ENCODE data around the gene NKX3-2. TPM values are rescaled to one million over a fixed set of nuclear protein-coding genes. Genes with fewer than 3 reads are reported as not detected.

Gene NKX3-2
- total RNA-seq (1 to 10 TPM in 2 of 5 donors, under 1 TPM in 1, not detected in 2; 0.14 to 4.6 (median 2.8) TPM), polyA plus RNA-seq (under 1 TPM; 0.06 to 0.31 (median 0.18) TPM)
- long read RNA-seq, donor 1, transcript NKX3-2-201 (2 exons, 2,801 nt), result major isoform, 6 of 6 reads
- long read RNA-seq, donor 1, partial matches to known transcripts, result 0 of 6 reads
- long read RNA-seq, donor 1, other reads (novel, unspliced or antisense), result 0 of 6 reads
- long read RNA-seq, donor 2, partial matches to known transcripts, result 0 of 3 reads
- long read RNA-seq, donor 2, other reads (novel, unspliced or antisense), result 0 of 3 reads
- long read RNA-seq, donor 3, result 0 reads
- long read RNA-seq, donor 4, result 0 reads
- long read RNA-seq, donor 5, result 0 reads
- long read RNA-seq, donor 6, result 0 reads
- long read RNA-seq, donor 7, transcript NKX3-2-201 (2 exons, 2,801 nt), result major isoform, 19 of 19 reads
- long read RNA-seq, donor 7, partial matches to known transcripts, result 0 of 19 reads
- long read RNA-seq, donor 7, other reads (novel, unspliced or antisense), result 0 of 19 reads
- long read RNA-seq, donor 8, result 0 reads
- long read RNA-seq, donor 9, result 0 reads
- long read RNA-seq, donor 10, partial matches to known transcripts, result 0 of 1 reads
- long read RNA-seq, donor 10, other reads (novel, unspliced or antisense), result 0 of 1 reads

DNA sequence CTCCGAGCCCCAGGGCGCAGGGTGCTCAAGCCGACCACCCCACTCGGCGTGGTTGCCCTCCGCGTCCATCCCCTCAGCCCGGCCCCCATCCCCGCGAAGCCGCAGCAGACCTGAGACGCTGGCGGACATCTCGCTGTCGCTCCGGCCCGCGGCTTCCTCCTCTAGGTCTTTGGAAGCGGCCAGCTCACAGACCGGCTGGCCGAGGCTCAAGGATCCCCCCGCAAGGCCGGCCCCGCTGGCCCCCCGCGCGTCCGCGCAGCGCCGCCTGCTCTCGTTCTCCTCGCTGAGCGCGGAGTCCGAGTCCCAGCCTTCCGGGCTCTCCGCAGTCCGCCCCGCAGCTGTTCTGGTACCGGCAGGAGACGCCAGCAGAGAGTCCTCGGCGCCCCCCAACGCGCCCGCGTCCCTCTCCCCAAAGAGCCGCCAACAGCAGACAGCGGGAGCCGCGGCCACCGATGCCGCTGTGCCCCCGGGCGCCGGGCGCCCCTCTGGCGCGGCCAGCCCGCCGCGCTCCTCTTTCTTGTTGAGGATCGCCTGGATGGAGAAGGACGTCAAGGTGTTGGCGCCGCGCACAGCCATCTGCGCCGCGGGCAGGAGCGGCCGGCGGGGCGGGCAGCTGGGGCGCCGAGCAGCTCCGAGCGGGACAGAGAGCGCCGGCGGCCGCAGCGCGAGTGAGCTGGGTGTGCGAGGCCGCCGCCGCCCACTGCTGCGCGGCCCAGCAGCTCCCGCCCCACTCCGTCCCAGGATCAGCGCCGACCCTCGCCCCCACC lies at the start of gene NKX3-2:
NKX3-2 (minus strand) TSS at position 670 of the 767 bp plus-strand sequence; CDS start at position 576, 94 bp downstream.
- H3K9me3 ChIP-seq, result peaks cover 0 to 24% (median 3%) of the 10 kb centered on the region in 4 donors
- peak within 1 kb of the TSS; percentile 55 to 74 (median 66) for H3K4me3 ChIP-seq
- H3K27me3 ChIP-seq, result peaks cover 44 to 100% (median 99%) of the 10 kb centered on the region in 3 donors
- H3K27ac ChIP-seq, result peak within 1 kb of the TSS in 1 of 5 donors; percentile 69
- no peak for DNase-seq
- H3K36me3 ChIP-seq, result no peaks in the 10 kb centered on the region
- TF ChIP-seq POLR2A (IDR thresholded peaks at IDR 0.05) (no peak), EP300 (IDR thresholded peaks at IDR 0.05) (no peak), POLR2AphosphoS5 (IDR thresholded peaks at IDR 0.05) (no peak)
- TF ChIP-seq, protein P1, sequence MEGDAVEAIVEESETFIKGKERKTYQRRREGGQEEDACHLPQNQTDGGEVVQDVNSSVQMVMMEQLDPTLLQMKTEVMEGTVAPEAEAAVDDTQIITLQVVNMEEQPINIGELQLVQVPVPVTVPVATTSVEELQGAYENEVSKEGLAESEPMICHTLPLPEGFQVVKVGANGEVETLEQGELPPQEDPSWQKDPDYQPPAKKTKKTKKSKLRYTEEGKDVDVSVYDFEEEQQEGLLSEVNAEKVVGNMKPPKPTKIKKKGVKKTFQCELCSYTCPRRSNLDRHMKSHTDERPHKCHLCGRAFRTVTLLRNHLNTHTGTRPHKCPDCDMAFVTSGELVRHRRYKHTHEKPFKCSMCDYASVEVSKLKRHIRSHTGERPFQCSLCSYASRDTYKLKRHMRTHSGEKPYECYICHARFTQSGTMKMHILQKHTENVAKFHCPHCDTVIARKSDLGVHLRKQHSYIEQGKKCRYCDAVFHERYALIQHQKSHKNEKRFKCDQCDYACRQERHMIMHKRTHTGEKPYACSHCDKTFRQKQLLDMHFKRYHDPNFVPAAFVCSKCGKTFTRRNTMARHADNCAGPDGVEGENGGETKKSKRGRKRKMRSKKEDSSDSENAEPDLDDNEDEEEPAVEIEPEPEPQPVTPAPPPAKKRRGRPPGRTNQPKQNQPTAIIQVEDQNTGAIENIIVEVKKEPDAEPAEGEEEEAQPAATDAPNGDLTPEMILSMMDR (IDR thresholded peaks at IDR 0.05), result no peak
- intact Hi-C loops (cut with DNase I; ENCODE audit: low total_unique reads), result loop anchor here (10.0 kb wide), 1 partner anchor 809 kb away; no protein-coding TSS in a partner anchor
- H3K4me1 ChIP-seq, result peaks cover 45 to 90% (median 71%) of the 10 kb centered on the region in 4 donors
- 1 to 3% (median 2%) methylated on average over 30 to 96 of the region's 96 CpGs for WGBS, 5 donors

DNA sequence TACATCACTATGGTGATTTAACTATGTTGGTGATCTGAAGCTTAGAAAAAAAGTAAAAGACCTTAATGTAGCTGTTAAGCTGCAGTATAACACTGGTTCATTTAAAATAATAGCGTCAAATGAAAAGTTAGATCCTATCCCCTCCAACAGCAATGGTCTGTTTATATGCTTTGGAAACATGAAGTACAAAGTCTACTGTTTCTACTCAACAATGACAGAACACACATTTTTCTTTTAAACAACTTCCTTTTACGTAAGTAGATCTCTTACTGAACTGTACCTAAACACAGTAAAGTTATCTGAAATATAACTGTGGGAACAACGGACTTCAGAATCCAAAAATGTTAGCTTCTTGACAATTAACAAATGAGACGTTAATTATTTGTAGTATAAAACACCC lies 47.9 kb upstream of the NKX3-2 start:
- Histone ChIP-seq H3K27ac (peak overlapping the region in 1 of 5 donors; percentile 18), H3K9me3 (no peaks in the 10 kb centered on the region), H3K27me3 (no peaks in the 10 kb centered on the region), H3K36me3 (peaks cover 39 to 100% (median 99%) of the 10 kb centered on the region in 4 donors), H3K4me3 (no peak overlapping the region), H3K4me1 (no peaks in the 10 kb centered on the region)
- 77 to 91% (median 89%) methylated on average over 4 of the region's 4 CpGs for WGBS, 5 donors
- intact Hi-C loops (cut with DNase I; ENCODE audit: low total_unique reads), result no loop called here
- TF ChIP-seq POLR2AphosphoS5 (IDR thresholded peaks at IDR 0.05), result no peak
- no peak for TF ChIP-seq POLR2A (IDR thresholded peaks at IDR 0.05)
- no peak for TF ChIP-seq EP300 (IDR thresholded peaks at IDR 0.05)
- TF ChIP-seq, protein P1 (IDR thresholded peaks at IDR 0.05), result no peak
- DNase-seq, result peak in 1 of 2 donors; percentile 8

DNA sequence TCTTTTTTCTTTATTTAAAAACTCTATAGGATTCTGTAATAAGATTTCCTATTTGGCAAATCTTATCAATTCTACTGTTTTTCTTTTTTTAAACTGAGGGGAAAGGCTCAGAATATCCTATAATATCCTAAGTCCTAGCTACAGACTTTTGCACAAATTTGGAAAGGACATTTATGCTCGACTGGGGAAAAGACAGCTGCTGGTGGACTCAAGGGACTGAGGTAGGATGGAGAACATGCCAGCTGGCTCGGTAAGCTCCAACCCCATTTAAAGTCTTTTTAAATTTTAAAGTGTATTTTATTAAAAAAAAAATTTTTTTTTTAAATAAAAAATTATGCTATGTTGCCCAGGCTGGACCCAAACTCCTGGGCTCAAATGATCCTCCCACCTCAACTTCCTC lies 46.5 kb upstream of the NKX3-2 start:
- Histone ChIP-seq H3K36me3 (peaks cover 37 to 100% (median 99%) of the 10 kb centered on the region in 4 donors), H3K27me3 (no peaks in the 10 kb centered on the region), H3K27ac (no peak overlapping the region), H3K4me1 (no peaks in the 10 kb centered on the region), H3K9me3 (no peaks in the 10 kb centered on the region), H3K4me3 (no peak overlapping the region)
- 76 to 92% (median 89%) methylated on average over 2 of the region's 2 CpGs for WGBS, 5 donors
- intact Hi-C loops (cut with DNase I; ENCODE audit: low total_unique reads), result no loop called here
- TF ChIP-seq POLR2A (IDR thresholded peaks at IDR 0.05) (no peak), EP300 (IDR thresholded peaks at IDR 0.05) (no peak), POLR2AphosphoS5 (IDR thresholded peaks at IDR 0.05) (no peak)
- TF ChIP-seq, protein P1 (IDR thresholded peaks at IDR 0.05), result no peak
- no peak for DNase-seq

DNA sequence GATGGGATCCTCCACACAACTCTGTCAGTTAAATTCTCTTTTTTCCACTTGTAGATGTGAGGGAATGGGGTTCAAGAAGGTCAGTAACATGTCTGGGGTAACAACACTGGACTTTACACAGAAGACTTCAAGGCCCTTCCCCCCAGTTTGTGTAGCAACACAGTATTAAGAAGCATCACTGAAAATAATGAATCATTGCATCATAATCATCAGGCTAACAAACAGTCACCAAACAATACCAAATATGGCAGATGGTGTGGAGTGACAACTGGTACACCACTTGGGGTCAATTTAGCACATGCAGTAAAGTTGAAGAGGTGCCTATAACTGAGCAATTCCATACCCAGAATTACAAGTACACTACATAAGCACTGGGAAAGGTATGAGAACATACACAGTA lies 44.6 kb upstream of the NKX3-2 start:
- Histone ChIP-seq H3K36me3 (peaks cover 31 to 100% (median 99%) of the 10 kb centered on the region in 4 donors), H3K27ac (no peak overlapping the region), H3K9me3 (no peaks in the 10 kb centered on the region), H3K4me3 (no peak overlapping the region), H3K4me1 (no peaks in the 10 kb centered on the region), H3K27me3 (no peaks in the 10 kb centered on the region)
- no peak for DNase-seq
- intact Hi-C loops (cut with DNase I; ENCODE audit: low total_unique reads), result no loop called here
- TF ChIP-seq EP300 (IDR thresholded peaks at IDR 0.05), result no peak
- no peak for TF ChIP-seq POLR2AphosphoS5 (IDR thresholded peaks at IDR 0.05)
- TF ChIP-seq POLR2A (IDR thresholded peaks at IDR 0.05), result no peak
- TF ChIP-seq, protein P1 (IDR thresholded peaks at IDR 0.05), result no peak
